A549 (cell line): ENCODE measurements around the gene MRPL45. TPM values are rescaled to one million over a fixed set of nuclear protein-coding genes. Genes with fewer than 3 reads are reported as not detected.

Experiments used
- ATAC-seq, 2 experiments: fragments of 200-7000 bp in 1 of 2; fragments of >200 bp in 1 of 2; cut with Nextera tagmentation in 1 of 2; cut with Tn5 transposase in 1 of 2; 3 replicates each; pipeline versions ENCODE4 v1.8.0 to v1.9.1; 2018 to 2020; ENCODE audit warnings: mild to moderate bottlenecking in 1 of 2, moderate library complexity in 1 of 2
- CTCF ChIA-PET: fragments of 300-600 bp; sonication (Branson Sonifier 250); formaldehyde crosslinking; extraction: SDS; loops from one replicate; lab custom pipeline; 2021; ENCODE audit warnings: antibody characterized with exemption, inconsistent platforms; lab: Yijun Ruan, JAX
- POLR2A ChIA-PET: fragments of 350-600 bp; formaldehyde crosslinking; extraction: SDS; loops from one replicate; lab custom pipeline; 2021; ENCODE audit warnings: antibody characterized with exemption, inconsistent platforms; lab: Yijun Ruan, JAX
- DNase-seq, 2 experiments: peaks; one replicate each; pipeline versions ENCODE4 v3.0.0 to v3.0.0-alpha.2; 2011 to 2016; ENCODE audit warnings: low read depth in 1 of 2, low spot score in 1 of 2
- FAIRE-seq: peaks from 2 replicates; lab custom pipeline; 2011; peaks lifted over from hg19 to GRCh38; lab: Jason Lieb, UNC
- H3K27ac ChIP-seq, 2 experiments: fragments of >200 bp; sonication (Bioruptor Twin); formaldehyde crosslinking; 3 replicates each; pipeline ENCODE4 v1.5.1; 2016 to 2017
- H3K4me1 ChIP-seq: fragments of >200 bp; sonication (Bioruptor Twin); formaldehyde crosslinking; 3 replicates; pipeline ENCODE4 v1.6.1; 2016
- H3K4me2 ChIP-seq: fragments of >200 bp; sonication (Bioruptor Twin); formaldehyde crosslinking; 3 replicates; pipeline ENCODE4 v1.6.1; 2016
- H3K4me3 ChIP-seq: fragments of >200 bp; sonication (Bioruptor Twin); formaldehyde crosslinking; 3 replicates; pipeline ENCODE4 v1.5.1; 2016
- H3K9me3 ChIP-seq: fragments of >200 bp; sonication (Bioruptor Twin); formaldehyde crosslinking; 3 replicates; pipeline ENCODE4 v1.6.1; 2016
- CBX2 ChIP-seq: fragments of 200-600 bp; sonication (generic); IDR thresholded peaks from 2 replicates; pipeline ENCODE4 v1.6.1; 2016; ENCODE audit warnings: low read depth, mild to moderate bottlenecking, borderline replicate concordance
- CBX8 ChIP-seq: fragments of 200-600 bp; sonication (generic); IDR thresholded peaks from 2 replicates; pipeline ENCODE4 v1.6.1; 2016
- CHD2 ChIP-seq: fragments of 150-350 bp; IDR thresholded peaks from 2 replicates; pipeline ENCODE4 v1.6.1; 2014; ENCODE audit warnings: low read length; ENCODE audit not compliant: partially characterized antibody
- EHF ChIP-seq: fragments of 250-450 bp; sonication (Bioruptor Pico); IDR thresholded peaks from 2 replicates; pipeline ENCODE4 v1.5.0; 2020; ENCODE audit warnings: mild to moderate bottlenecking
- EP300 ChIP-seq, 2 experiments: fragments of >200 bp; sonication (Bioruptor Twin); formaldehyde crosslinking; IDR thresholded peaks; 2 replicates in 1 of 2; 3 replicates in 1 of 2; pipeline ENCODE4 v1.6.1; 2016 to 2017
- ESRRA ChIP-seq: fragments of 150-350 bp; IDR thresholded peaks from 2 replicates; pipeline ENCODE4 v1.6.1; 2014; ENCODE audit warnings: mild to moderate bottlenecking, low read length, borderline replicate concordance
- FOXS1 ChIP-seq: fragments of 250-450 bp; sonication (Bioruptor Pico); IDR thresholded peaks from 2 replicates; pipeline ENCODE4 v1.5.0; 2020; ENCODE audit warnings: mild to moderate bottlenecking, moderate library complexity
- HOXB5 ChIP-seq: fragments of 250-450 bp; sonication (Bioruptor Pico); IDR thresholded peaks from 2 replicates; pipeline ENCODE4 v1.5.0; 2020; ENCODE audit warnings: mild to moderate bottlenecking, moderate library complexity
- KDM5A ChIP-seq: fragments of 200-600 bp; sonication (generic); IDR thresholded peaks from 2 replicates; pipeline ENCODE4 v1.6.1; 2016; ENCODE audit warnings: antibody characterized with exemption, mild to moderate bottlenecking
- MYC ChIP-seq: IDR thresholded peaks from 2 replicates; pipeline ENCODE4 v1.6.1; 2012; ENCODE audit warnings: mild to moderate bottlenecking, inconsistent platforms, low read length, improper control_type of control experiment, borderline replicate concordance
- NPAS2 ChIP-seq: fragments of 250-450 bp; sonication (Bioruptor Pico); IDR thresholded peaks from 2 replicates; pipeline ENCODE4 v1.8.0; 2022; ENCODE audit warnings: mild to moderate bottlenecking, moderate library complexity, borderline replicate concordance
- NR3C1 ChIP-seq: fragments of >200 bp; sonication (Bioruptor Twin); formaldehyde crosslinking; IDR thresholded peaks from 3 replicates; pipeline ENCODE4 v1.6.1; 2017
- POLR2AphosphoS2 ChIP-seq: conservative IDR thresholded peaks from 2 replicates; pipeline ENCODE4 v1.6.1; 2012; ENCODE audit warnings: low read length, improper control_type of control experiment, inconsistent platforms
- RNF2 ChIP-seq: fragments of 200-600 bp; sonication (generic); IDR thresholded peaks from 2 replicates; pipeline ENCODE4 v1.6.1; 2016; ENCODE audit warnings: low read depth, mild to moderate bottlenecking, antibody characterized with exemption, moderate library complexity, borderline replicate concordance
- ZFP36 ChIP-seq: fragments of 450-650 bp; IDR thresholded peaks from 2 replicates; pipeline ENCODE4 v1.6.1; 2014; ENCODE audit warnings: borderline replicate concordance; ENCODE audit not compliant: partially characterized antibody
- WGBS: methylation state at CpG from one replicate; pipeline ENCODE4 v1.1.6; 2017; ENCODE audit errors: missing lambda C conversion rate; 5-methylcytosine and 5-hydroxymethylcytosine counted together
- polyA plus RNA-seq, 4 experiments: library from polyadenylated mRNA; depleted of rRNA in 3 of 4; stranded (reverse); fragments of >200 nt; fragmentation: RNase III in 1 of 4; extraction: RNeasy Plus Mini Kit Qiagen cat#74134 plus additional on column Dnase treatment in 1 of 4; gene quantifications; 2 replicates in 3 of 4; 3 replicates in 1 of 4; pipeline ENCODE4 v1.2.3, GENCODE V29; 2011 to 2017
- TF ChIP-seq, protein P1 (sequence below): fragments of 450-650 bp; IDR thresholded peaks from 2 replicates; pipeline ENCODE4 v1.6.1; 2014; ENCODE audit warnings: antibody characterized with exemption
- TF ChIP-seq, protein P2 (sequence below): fragments of >200 bp; sonication (Bioruptor Twin); formaldehyde crosslinking; IDR thresholded peaks from 2 replicates; pipeline ENCODE4 v1.6.1; 2016
- TF ChIP-seq, protein P3 (sequence below): fragments of 200-600 bp; sonication (generic); IDR thresholded peaks from 2 replicates; pipeline ENCODE4 v1.6.1; 2016; ENCODE audit warnings: antibody characterized with exemption, mild to moderate bottlenecking, moderate library complexity
- TF ChIP-seq, protein P4 (sequence below): IDR thresholded peaks from 2 replicates; pipeline ENCODE4 v1.6.1; 2012

Gene MRPL45
- polyA plus RNA-seq, 2 of the 4 experiments (the other 2 are of a cell fraction) = 69.6 to 134 TPM

DNA sequence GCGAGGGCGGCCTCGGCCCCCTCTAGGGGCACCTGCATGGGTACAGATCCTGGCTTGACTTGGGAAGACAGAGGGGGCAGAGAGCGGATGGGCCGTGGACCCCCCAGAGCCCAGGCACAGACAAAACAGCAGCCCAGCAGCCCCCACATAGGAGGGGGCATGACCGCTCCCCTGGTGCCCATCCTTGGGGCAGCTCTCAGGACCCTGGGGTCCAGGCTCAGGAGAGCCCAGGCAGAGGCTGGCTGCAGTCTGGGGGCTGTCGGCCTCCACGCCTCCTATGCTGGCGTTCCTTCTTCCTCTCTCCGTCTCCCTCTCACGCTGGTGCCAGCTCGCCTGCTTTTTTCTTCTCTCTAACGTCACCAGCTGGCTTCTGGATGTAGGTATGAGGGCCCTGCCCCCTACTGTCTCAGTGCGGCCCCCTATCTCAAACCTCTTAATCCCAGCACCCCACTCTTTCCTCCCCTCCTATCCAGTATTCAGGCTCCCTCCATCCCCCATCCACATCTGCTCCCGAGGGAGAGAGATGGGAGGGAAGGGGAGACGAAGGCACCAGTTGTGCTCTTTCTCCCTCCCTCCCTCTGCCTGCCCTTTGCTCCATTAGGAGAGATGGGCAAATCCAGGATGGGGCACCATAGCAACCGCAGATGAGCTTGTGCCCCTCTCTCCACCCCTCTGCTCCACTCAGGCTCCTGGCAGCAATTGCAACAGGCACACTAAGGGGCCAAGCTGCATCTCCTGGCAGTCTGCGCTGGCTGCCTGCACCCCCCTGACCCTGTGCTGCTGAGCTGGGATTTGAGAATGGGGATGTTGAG lies 46.8 kb downstream of the MRPL45 start, which contains the start of gene GPR179:
TSS of gene GPR179 (minus strand) at position 349 of the 812 bp plus-strand sequence. CDS start at position 182, 167 bp downstream.
- POLR2A ChIA-PET = no interaction called here
- no peak; a peak in 1 of 6 replicates for ATAC-seq
- no peak for TF ChIP-seq NR3C1
- no peak for TF ChIP-seq KDM5A
- no peak for TF ChIP-seq POLR2AphosphoS2
- no peak for TF ChIP-seq MYC
- TF ChIP-seq, protein P1, sequence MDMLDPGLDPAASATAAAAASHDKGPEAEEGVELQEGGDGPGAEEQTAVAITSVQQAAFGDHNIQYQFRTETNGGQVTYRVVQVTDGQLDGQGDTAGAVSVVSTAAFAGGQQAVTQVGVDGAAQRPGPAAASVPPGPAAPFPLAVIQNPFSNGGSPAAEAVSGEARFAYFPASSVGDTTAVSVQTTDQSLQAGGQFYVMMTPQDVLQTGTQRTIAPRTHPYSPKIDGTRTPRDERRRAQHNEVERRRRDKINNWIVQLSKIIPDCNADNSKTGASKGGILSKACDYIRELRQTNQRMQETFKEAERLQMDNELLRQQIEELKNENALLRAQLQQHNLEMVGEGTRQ = no peak
- no peak for TF ChIP-seq ESRRA
- no peak for TF ChIP-seq CBX8
- TF ChIP-seq NPAS2 (CRISPR knock-in tag) = no peak
- TF ChIP-seq, protein P2, sequence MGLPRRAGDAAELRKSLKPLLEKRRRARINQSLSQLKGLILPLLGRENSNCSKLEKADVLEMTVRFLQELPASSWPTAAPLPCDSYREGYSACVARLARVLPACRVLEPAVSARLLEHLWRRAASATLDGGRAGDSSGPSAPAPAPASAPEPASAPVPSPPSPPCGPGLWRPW = no peak
- TF ChIP-seq CHD2 = no peak
- TF ChIP-seq EP300 (IDR thresholded peaks at IDR 0.05) = no peak
- no peak for TF ChIP-seq EHF (CRISPR knock-in tag)

DNA sequence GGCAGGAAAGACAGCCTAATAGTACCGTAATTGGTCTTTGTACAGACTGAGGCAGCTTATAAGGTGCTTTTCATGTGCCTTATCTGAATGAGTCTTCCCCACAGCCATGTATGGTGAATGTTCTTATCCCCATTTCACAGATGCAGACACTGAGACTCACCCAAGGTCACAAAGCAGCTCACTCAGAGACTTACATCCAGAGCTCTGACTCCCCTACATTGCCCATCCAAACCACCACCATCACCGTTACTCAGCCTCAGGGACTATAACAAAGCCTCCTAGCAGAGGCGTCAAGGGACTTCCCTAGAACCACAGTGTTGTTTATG lies 47.4 kb downstream of the MRPL45 start:
- 83% methylated on average over 3 of the region's 3 CpGs for WGBS
- ATAC-seq = no peak
- ChIA-PET CTCF (interaction anchor here (0.8 to 27.2 kb wide), 8 partner anchors 9 to 323 kb away, joined by 3 to 675 read pairs (median 4); no protein-coding TSS in a partner anchor), POLR2A (no interaction called here)
- Histone ChIP-seq H3K4me2 (no peak overlapping the region), H3K27ac (no peak overlapping the region), H3K4me1 (no peaks in the 10 kb centered on the region; the same call in 2 of the 3 replicates), H3K4me3 (no peak overlapping the region), H3K9me3 (no peaks in the 10 kb centered on the region)
- no peak for DNase-seq
- FAIRE-seq = no peak
- TF ChIP-seq, protein P3, sequence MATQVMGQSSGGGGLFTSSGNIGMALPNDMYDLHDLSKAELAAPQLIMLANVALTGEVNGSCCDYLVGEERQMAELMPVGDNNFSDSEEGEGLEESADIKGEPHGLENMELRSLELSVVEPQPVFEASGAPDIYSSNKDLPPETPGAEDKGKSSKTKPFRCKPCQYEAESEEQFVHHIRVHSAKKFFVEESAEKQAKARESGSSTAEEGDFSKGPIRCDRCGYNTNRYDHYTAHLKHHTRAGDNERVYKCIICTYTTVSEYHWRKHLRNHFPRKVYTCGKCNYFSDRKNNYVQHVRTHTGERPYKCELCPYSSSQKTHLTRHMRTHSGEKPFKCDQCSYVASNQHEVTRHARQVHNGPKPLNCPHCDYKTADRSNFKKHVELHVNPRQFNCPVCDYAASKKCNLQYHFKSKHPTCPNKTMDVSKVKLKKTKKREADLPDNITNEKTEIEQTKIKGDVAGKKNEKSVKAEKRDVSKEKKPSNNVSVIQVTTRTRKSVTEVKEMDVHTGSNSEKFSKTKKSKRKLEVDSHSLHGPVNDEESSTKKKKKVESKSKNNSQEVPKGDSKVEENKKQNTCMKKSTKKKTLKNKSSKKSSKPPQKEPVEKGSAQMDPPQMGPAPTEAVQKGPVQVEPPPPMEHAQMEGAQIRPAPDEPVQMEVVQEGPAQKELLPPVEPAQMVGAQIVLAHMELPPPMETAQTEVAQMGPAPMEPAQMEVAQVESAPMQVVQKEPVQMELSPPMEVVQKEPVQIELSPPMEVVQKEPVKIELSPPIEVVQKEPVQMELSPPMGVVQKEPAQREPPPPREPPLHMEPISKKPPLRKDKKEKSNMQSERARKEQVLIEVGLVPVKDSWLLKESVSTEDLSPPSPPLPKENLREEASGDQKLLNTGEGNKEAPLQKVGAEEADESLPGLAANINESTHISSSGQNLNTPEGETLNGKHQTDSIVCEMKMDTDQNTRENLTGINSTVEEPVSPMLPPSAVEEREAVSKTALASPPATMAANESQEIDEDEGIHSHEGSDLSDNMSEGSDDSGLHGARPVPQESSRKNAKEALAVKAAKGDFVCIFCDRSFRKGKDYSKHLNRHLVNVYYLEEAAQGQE = no peak
- no peak for TF ChIP-seq FOXS1 (CRISPR knock-in tag)
- TF ChIP-seq, protein P4, sequence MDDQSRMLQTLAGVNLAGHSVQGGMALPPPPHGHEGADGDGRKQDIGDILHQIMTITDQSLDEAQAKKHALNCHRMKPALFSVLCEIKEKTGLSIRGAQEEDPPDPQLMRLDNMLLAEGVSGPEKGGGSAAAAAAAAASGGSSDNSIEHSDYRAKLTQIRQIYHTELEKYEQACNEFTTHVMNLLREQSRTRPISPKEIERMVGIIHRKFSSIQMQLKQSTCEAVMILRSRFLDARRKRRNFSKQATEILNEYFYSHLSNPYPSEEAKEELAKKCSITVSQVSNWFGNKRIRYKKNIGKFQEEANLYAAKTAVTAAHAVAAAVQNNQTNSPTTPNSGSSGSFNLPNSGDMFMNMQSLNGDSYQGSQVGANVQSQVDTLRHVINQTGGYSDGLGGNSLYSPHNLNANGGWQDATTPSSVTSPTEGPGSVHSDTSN = no peak
- no peak for TF ChIP-seq ZFP36
- no peak for TF ChIP-seq HOXB5 (CRISPR knock-in tag)
- TF ChIP-seq KDM5A = no peak
- no peak for TF ChIP-seq RNF2
- no peak for TF ChIP-seq MYC
- no peak for TF ChIP-seq CBX2

More for the DNA sequence above, 46.8 kb downstream of the MRPL45 start, which contains the start of gene GPR179:
- CTCF ChIA-PET = interaction anchor here (0.8 to 27.2 kb wide), 7 partner anchors 9 to 324 kb away, joined by 3 to 675 read pairs (median 4); no protein-coding TSS in a partner anchor
- no peak within 1 kb of the TSS for H3K4me2 ChIP-seq
- H3K4me3 ChIP-seq = no peak within 1 kb of the TSS
- no peak within 1 kb of the TSS for H3K27ac ChIP-seq
- 71% methylated on average over 18 of the region's 18 CpGs for WGBS
- no peaks in the 10 kb centered on the region; the same call in 2 of the 3 replicates for H3K4me1 ChIP-seq
- FAIRE-seq (no peak), DNase-seq (no peak)
- no peaks in the 10 kb centered on the region for H3K9me3 ChIP-seq
